ENCODE measurements around the gene PDSS2. TPM values are rescaled to one million over a fixed set of nuclear protein-coding genes. Genes with fewer than 3 reads are reported as not detected.

Gene PDSS2
- total RNA-seq, 1 experiment from 2014 or later = 10.2 TPM

DNA sequence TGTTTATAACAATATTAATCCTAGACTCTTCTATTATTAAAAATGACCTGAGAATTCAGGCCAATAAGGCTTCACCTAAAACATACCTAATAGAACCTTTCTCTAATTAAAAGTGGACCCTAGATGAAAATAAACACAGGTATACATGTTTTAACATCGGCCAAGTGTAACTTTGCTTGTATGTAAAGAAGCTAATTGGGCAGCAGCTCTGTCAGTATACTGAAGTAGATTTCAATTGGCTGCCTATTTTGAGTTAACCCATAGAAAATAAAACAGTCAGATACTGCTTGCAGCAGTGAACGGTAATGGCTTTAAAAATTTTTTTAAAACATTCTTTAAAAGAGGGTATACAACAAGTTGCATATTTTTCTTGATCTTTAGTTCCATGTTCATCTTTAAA, 67.3 kb downstream of the PDSS2 start:
- Mint-ChIP-seq H3K27me3 (ENCODE audit: insufficient read depth, unreplicated experiment) (no peaks in the 10 kb centered on the region), H3K36me3 (ENCODE audit: insufficient read depth, unreplicated experiment) (peaks cover 6% of the 10 kb centered on the region), H3K9me3 (ENCODE audit: unreplicated experiment) (peaks cover 8% of the 10 kb centered on the region), H3K4me3 (ENCODE audit: unreplicated experiment) (no peak overlapping the region), H3K27ac (ENCODE audit: low read depth, unreplicated experiment) (no peak overlapping the region), H3K4me1 (ENCODE audit: insufficient read depth, unreplicated experiment) (no peaks in the 10 kb centered on the region)
- no peak for DNase-seq (ENCODE audit: unreplicated experiment)
- ChIA-PET POLR2A (interaction anchor here (0.6 kb wide), 1 partner anchor 258 kb away, joined by 3 read pairs; no protein-coding TSS in a partner anchor), CTCF (no interaction called here)
- intact Hi-C loops (cut with micrococcal nuclease) = no loop called here
- no peak for TF ChIP-seq CTCF (IDR thresholded peaks at IDR 0.05; ENCODE audit: unreplicated experiment)
- no TSS peak for BruUV-seq (replicated peaks)

- no peak for DNase-seq (ENCODE audit: unreplicated experiment)
- no peak overlapping the region for H3K4me3 Mint-ChIP-seq (ENCODE audit: unreplicated experiment)
- H3K9me3 Mint-ChIP-seq (ENCODE audit: unreplicated experiment) = peaks cover 8% of the 10 kb centered on the region
- peaks cover 6% of the 10 kb centered on the region for H3K36me3 Mint-ChIP-seq (ENCODE audit: insufficient read depth, unreplicated experiment)
- intact Hi-C loops (cut with micrococcal nuclease) = no loop called here
- ChIA-PET CTCF (interaction anchor here (0.6 kb wide), 1 partner anchor 10 kb away, joined by 3 read pairs; no protein-coding TSS in a partner anchor), POLR2A (interaction anchor here (0.6 to 0.9 kb wide), 3 partner anchors 42 to 1047 kb away, joined by 3 read pairs; no protein-coding TSS in a partner anchor)
- no peaks in the 10 kb centered on the region for H3K4me1 Mint-ChIP-seq (ENCODE audit: insufficient read depth, unreplicated experiment)
- H3K27me3 Mint-ChIP-seq (ENCODE audit: insufficient read depth, unreplicated experiment) = no peaks in the 10 kb centered on the region
- no peak overlapping the region for H3K27ac Mint-ChIP-seq (ENCODE audit: low read depth, unreplicated experiment)
- TF ChIP-seq CTCF (IDR thresholded peaks at IDR 0.05; ENCODE audit: unreplicated experiment) = no peak
- BruUV-seq (replicated peaks) = no TSS peak
Observed at GRCh38 chr6:107390685-107391435, 68.5 kb downstream of the PDSS2 start.

GRCh38 chr6:107390056-107390455, 69.3 kb downstream of the PDSS2 start:
- Mint-ChIP-seq H3K9me3 (ENCODE audit: unreplicated experiment) (peaks cover 8% of the 10 kb centered on the region), H3K27ac (ENCODE audit: low read depth, unreplicated experiment) (no peak overlapping the region), H3K4me1 (ENCODE audit: insufficient read depth, unreplicated experiment) (no peaks in the 10 kb centered on the region), H3K36me3 (ENCODE audit: insufficient read depth, unreplicated experiment) (peaks cover 6% of the 10 kb centered on the region), H3K4me3 (ENCODE audit: unreplicated experiment) (no peak overlapping the region), H3K27me3 (ENCODE audit: insufficient read depth, unreplicated experiment) (no peaks in the 10 kb centered on the region)
- no peak for TF ChIP-seq CTCF (IDR thresholded peaks at IDR 0.05; ENCODE audit: unreplicated experiment)
- intact Hi-C loops (cut with micrococcal nuclease) = no loop called here
- CTCF ChIA-PET = no interaction called here
- no TSS peak for BruUV-seq (replicated peaks)
- DNase-seq (ENCODE audit: unreplicated experiment) = no peak
- POLR2A ChIA-PET = interaction anchor here (0.7 kb wide), 1 partner anchor 49 kb away, joined by 3 read pairs; no protein-coding TSS in a partner anchor

- Mint-ChIP-seq H3K36me3 (ENCODE audit: insufficient read depth, unreplicated experiment) (peaks cover 6% of the 10 kb centered on the region), H3K9me3 (ENCODE audit: unreplicated experiment) (no peaks in the 10 kb centered on the region), H3K27me3 (ENCODE audit: insufficient read depth, unreplicated experiment) (no peaks in the 10 kb centered on the region), H3K4me3 (ENCODE audit: unreplicated experiment) (no peak overlapping the region), H3K27ac (ENCODE audit: low read depth, unreplicated experiment) (no peak overlapping the region), H3K4me1 (ENCODE audit: insufficient read depth, unreplicated experiment) (no peaks in the 10 kb centered on the region)
- no peak for DNase-seq (ENCODE audit: unreplicated experiment)
- BruUV-seq (replicated peaks) = no TSS peak
- ChIA-PET CTCF (interaction anchor here (1.2 kb wide), 1 partner anchor 288 kb away, joined by 4 read pairs; no protein-coding TSS in a partner anchor), POLR2A (interaction anchor here (1.0 kb wide), 1 partner anchor 17 kb away, joined by 4 read pairs; no protein-coding TSS in a partner anchor)
- no peak for TF ChIP-seq CTCF (IDR thresholded peaks at IDR 0.05; ENCODE audit: unreplicated experiment)
- intact Hi-C loops (cut with micrococcal nuclease) = no loop called here
Observed at GRCh38 chr6:107386904-107387303, 72.5 kb downstream of the PDSS2 start.
